22Rv1 (cell line): ENCODE results near the gene ENTHD1.

ENCODE experiments used
- ZFX ChIP-seq: fragments of 450-650 bp; IDR thresholded peaks from 2 replicates; pipeline ENCODE4 v1.6.1; 2017; ENCODE audit warnings: antibody characterized with exemption, borderline replicate concordance
- TF ChIP-seq, protein P1 (sequence below): fragments of 450-650 bp; IDR thresholded peaks from 2 replicates; pipeline ENCODE4 v1.5.1; 2017; ENCODE audit warnings: mild to moderate bottlenecking

DNA sequence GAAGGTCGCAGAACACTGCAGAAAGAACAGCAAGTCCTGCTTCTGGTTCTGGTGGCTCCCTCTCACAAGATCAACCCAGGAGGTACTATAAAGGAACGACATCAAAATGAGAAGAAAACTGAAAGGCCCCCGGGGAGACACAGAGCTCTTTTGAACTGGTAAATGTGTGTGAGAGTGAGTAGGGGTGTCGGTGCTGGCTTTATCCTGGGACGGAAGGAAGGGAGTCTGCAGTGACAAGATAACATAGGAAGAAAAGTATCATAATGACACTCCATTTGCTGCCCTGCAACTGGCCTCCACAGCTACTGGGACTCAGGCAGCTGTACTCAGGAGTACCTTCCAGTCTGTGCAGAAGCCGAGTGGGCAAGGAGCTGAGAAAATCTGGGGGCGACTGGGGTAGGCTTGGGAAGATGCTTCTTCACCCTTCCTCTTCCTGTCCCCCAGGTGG lies 60.9 kb downstream of the ENTHD1 start:
- TF ChIP-seq, protein P1, sequence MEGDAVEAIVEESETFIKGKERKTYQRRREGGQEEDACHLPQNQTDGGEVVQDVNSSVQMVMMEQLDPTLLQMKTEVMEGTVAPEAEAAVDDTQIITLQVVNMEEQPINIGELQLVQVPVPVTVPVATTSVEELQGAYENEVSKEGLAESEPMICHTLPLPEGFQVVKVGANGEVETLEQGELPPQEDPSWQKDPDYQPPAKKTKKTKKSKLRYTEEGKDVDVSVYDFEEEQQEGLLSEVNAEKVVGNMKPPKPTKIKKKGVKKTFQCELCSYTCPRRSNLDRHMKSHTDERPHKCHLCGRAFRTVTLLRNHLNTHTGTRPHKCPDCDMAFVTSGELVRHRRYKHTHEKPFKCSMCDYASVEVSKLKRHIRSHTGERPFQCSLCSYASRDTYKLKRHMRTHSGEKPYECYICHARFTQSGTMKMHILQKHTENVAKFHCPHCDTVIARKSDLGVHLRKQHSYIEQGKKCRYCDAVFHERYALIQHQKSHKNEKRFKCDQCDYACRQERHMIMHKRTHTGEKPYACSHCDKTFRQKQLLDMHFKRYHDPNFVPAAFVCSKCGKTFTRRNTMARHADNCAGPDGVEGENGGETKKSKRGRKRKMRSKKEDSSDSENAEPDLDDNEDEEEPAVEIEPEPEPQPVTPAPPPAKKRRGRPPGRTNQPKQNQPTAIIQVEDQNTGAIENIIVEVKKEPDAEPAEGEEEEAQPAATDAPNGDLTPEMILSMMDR = no peak
- no peak for TF ChIP-seq ZFX
